HG03025 (cell line): ENCODE results near the gene SMURF1.
"Not testable (repeated sequence)": the region's sequence is repeated elsewhere in the genome, so short reads cannot be mapped to it uniquely, and the experiment has no call there.

ENCODE experiments used
- ATAC-seq: cut with Tn5 transposase; IDR thresholded peaks from one replicate; pipeline ENCODE4 v1.9.1; 2021; ENCODE audit warnings: mild to moderate bottlenecking, moderate library complexity; ENCODE audit not compliant: unreplicated experiment, low FRiP score

The SMURF1 gene

GRCh38 chr7:99143853-99144672, at the start of gene SMURF1:
Gene SMURF1 (minus strand): TSS chr7:99144108. CDS start chr7:99143780, 328 bp downstream.
- ATAC-seq = peak; percentile 73

GRCh38 chr7:99191869-99192596, 48.1 kb upstream of the SMURF1 start:
- no peak for ATAC-seq

DNA sequence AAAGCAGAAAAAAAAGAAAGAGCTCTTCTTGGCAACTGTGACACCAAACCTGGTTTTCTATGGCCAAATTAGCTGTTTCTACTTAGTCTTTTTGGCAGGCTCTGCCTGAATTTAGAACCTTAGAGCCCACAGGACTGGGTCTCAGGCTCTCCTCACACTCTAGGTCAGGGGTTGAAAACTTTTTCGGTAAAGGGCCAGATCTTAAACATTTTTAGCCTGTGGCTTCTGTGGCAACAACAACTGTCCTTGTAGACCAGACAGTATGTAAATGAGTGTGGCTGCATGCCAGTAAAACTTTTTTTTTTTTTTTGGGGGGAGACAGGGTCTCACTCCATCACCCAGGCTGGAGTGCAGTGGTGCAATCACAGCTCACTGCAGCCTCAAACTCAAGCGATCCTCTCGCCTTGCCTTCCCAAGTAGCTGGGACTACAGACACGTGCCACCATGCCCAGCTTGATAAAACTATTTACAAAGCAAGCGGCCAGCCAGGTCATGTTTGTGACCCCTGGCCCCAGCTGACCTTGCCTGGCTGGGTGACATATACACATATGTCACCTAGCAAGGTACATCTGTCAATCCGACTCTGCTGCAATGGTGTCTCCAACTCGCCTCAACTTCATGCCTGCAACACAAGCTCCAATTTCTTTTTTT, 46.6 kb upstream of the SMURF1 start:
- no peak for ATAC-seq

DNA sequence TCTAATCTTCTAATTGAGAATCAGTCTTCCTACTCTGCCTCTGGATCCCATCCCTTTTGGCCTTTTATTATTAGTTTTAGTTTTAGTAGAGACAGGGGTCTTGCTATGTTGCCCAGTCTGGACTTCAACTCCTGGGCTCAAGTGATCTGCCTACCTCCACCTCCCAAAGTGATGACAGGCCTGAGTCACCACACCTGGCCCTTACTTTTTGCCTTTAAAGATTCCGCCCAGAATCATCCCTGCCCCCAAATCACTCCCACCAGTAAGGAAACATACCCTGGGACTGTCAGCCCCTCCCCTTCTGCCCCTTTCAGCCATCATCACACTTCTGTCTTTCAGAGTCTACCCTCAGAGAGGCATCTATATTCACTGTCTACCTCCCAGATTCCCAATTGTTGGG, 45.3 kb upstream of the SMURF1 start:
- no peak for ATAC-seq

GRCh38 chr7:99188221-99188620, 44.3 kb upstream of the SMURF1 start:
- ATAC-seq = no peak

GRCh38 chr7:99184532-99185218, 40.8 kb upstream of the SMURF1 start:
- ATAC-seq = no peak

DNA sequence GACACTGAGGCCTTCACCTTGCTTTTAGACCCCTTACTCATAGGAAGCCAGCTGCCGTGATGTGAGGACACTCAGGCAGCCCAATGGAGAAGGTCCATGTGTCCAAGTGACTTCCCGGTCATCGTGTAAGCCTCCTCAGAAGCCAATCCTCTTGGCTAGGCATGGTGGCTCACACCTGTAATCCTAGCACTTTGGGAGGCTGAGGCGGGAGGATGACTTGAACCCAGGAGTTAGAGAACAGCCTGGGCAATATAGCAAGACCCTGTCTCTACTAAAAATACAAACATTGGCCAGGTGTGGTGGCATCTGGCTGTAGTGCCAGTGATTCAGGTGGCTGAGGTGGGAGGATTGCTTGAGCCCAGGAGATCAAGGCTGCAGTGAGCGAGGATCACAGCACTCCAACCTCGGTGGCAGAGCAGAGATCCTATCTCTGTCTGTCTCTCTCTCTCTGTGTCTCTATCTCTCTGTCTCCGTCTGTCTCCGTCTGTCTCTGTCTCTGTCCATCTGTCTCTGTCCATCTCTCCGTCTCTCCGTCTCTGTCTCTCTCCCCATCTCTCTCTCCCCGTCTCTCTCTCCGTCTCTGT, 36.3 kb upstream of the SMURF1 start:
- no peak for ATAC-seq

DNA sequence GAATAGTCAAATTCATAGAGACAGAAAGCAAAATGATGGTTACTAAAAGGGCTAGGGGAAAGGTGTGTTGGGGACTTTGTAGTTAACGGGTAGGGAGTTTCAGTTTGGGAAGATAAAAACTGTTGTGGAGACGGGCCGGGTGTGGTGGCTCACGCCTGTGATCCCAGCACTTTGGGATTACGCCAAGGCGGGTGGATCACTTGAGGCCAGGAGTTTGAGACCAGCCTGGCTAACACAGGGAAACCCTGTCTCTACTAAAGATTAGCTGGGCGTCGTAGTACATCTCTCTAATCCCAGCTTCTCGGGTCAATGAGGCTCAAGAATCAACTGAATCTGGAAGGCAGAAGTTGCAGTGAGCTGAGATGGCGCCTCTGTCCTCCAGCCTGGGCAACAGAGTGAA, 33.3 kb upstream of the SMURF1 start:
- no peak for ATAC-seq

DNA sequence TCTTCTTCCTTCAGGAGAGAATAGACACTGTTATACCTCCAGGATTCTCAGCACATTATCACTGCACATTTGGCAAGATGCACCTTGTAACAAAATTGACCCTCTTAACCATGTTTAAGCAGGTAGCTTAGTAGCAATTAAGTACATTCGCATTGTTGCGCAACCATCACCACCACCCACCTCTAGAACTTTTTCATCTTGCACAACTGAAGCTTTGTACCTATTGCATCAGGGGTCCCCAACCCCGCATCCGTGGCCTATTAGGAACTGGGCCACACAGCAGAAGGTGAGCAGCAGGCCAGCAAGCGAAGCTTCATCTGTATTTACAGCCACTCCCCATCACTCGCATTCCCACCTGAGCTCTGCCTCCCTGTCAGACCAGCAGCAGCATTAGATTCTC, 29.9 kb upstream of the SMURF1 start:
- no peak for ATAC-seq

DNA sequence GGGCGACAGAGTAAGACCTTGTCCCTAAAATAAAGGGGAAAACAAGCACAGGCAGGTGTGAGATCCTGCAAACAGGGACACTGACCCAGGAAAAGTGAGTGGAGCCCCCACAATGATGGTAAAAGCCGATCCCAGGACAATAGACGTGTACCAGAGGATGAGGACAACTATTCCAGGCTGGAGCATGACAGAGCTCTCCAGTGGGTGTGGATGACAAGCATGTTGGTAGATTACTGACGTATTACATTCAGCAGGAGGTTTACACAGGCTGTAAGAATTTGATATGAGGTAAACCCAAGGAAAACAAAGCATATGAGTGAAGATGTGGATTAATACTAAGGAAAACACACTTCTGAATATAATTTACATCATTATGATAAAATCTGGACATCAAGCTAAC, 27.8 kb upstream of the SMURF1 start:
- ATAC-seq = no peak

DNA sequence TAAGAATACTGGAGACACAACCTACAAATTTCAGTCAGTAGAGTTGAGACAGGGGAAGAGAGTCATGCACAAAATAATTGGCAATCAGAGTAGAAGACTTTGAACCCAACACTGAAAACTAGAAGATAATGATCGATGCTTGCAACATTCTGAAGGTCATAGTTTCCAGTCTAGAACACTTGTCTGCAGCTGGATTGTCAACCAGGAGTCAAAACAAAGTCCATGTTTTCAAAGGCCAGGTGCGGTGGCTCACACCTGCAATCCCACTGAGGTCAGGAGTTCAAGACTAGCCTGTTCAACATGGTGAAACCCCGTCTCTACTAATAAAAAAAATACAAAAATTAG, 26.8 kb upstream of the SMURF1 start:
- no peak for ATAC-seq

DNA sequence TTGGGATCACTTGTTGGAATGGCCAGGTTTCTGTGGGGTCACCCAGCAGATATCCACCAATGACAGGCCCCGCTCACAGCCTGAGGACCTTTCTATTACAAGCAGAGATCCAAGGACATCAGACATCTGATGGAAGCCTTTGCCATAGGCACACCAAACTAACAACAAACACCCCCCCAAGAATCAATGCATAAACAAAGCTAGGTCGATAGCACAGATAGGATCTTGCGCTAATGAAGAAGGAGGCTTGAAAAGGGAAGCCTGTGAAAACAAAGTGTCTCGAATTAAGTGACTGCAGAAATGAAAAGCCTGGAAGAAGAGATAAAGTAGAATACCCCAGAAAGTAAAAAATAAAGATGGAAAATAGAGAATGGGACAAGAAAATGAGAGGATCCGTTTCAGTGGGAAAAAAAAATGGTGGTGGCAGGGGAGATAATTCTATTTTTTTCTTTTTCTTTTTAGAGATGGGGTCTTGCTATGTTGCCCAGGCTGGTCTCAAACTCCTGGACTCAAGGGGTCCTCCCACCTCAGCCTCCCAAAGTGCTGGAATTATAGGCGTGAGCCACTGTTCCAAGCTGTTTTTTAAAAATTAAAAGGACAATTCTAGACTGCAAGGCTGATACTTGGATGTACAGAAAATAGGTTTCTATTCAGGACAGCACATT, 26.3 kb upstream of the SMURF1 start:
- ATAC-seq = no peak

- no peak for ATAC-seq
These were observed 23.2 kb upstream of the SMURF1 start for GRCh38 chr7:99167072-99167471.

DNA sequence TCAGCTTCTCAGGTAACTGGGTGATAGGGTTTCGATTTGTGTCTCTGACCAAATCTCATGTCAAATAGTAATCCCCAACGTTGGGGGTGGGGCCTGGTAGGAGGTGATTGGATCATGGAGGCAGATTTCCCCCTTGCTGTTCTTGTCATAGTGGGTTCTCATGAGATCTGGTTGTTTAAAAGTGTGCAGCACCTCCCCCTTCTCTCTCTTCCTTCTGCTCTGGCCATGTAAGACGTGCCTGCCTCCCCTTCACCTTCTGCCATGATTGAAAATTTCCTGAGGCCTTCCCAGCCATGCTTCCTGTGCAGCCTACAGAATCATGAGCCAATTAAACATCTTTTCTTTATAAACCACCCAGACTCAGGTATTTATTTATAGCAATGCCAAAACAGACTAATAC, 21.9 kb upstream of the SMURF1 start:
- ATAC-seq = no peak

- not testable (repeated sequence) for ATAC-seq
These were observed 19.8 kb upstream of the SMURF1 start for GRCh38 chr7:99163669-99164068.

- no peak for ATAC-seq
These were observed 12.7 kb upstream of the SMURF1 start for GRCh38 chr7:99156649-99157048.

DNA sequence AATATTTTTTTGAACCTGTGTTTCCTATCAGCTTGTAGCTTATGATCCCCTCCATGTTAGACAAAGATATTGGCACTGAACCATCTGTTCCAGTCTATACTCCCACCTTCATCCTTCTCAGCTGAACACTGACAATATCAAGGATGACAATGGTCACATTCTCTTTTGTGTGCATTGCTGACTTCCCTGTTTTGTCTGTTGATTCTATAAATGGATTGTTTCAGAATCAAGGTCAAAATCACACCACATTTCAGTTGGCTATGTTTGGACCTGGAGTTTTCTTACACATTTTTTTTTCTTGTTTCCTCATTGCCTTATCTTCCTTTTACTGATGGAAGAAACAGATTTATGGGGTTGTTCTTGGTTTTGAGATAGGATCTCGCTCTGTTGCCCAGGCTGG, 11.3 kb upstream of the SMURF1 start:
- no peak for ATAC-seq

GRCh38 chr7:99146979-99147378, 3.1 kb upstream of the SMURF1 start:
- no peak for ATAC-seq

DNA sequence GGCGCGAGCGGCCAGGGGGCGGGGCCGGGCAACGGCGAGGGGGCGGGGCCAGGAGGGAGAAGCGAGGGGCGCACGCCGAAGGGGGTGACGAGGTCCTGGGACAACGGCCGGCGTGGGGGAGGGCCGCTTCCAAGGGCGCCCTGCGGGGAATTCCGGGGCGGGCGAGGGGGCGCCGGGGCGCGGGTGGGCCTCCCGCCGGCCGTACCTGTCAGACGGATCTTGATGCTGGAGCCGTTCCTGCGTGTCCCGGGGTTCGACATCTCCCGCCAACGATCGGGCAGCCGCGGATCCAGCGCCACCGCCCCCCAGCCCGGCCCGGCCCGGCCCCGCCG, 421 bp downstream of the SMURF1 start:
- ATAC-seq = peak; percentile 23
